GM18873 (cell line): ENCODE results near the gene TRIM47.

Experiments
- ATAC-seq: cut with Tn5 transposase; IDR thresholded peaks from one replicate; pipeline ENCODE4 v1.9.1; 2021; ENCODE audit warnings: mild to moderate bottlenecking, moderate library complexity, moderate number of reproducible peaks; ENCODE audit not compliant: unreplicated experiment, low FRiP score

The TRIM47 gene, protein sequence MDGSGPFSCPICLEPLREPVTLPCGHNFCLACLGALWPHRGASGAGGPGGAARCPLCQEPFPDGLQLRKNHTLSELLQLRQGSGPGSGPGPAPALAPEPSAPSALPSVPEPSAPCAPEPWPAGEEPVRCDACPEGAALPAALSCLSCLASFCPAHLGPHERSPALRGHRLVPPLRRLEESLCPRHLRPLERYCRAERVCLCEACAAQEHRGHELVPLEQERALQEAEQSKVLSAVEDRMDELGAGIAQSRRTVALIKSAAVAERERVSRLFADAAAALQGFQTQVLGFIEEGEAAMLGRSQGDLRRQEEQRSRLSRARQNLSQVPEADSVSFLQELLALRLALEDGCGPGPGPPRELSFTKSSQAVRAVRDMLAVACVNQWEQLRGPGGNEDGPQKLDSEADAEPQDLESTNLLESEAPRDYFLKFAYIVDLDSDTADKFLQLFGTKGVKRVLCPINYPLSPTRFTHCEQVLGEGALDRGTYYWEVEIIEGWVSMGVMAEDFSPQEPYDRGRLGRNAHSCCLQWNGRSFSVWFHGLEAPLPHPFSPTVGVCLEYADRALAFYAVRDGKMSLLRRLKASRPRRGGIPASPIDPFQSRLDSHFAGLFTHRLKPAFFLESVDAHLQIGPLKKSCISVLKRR

DNA sequence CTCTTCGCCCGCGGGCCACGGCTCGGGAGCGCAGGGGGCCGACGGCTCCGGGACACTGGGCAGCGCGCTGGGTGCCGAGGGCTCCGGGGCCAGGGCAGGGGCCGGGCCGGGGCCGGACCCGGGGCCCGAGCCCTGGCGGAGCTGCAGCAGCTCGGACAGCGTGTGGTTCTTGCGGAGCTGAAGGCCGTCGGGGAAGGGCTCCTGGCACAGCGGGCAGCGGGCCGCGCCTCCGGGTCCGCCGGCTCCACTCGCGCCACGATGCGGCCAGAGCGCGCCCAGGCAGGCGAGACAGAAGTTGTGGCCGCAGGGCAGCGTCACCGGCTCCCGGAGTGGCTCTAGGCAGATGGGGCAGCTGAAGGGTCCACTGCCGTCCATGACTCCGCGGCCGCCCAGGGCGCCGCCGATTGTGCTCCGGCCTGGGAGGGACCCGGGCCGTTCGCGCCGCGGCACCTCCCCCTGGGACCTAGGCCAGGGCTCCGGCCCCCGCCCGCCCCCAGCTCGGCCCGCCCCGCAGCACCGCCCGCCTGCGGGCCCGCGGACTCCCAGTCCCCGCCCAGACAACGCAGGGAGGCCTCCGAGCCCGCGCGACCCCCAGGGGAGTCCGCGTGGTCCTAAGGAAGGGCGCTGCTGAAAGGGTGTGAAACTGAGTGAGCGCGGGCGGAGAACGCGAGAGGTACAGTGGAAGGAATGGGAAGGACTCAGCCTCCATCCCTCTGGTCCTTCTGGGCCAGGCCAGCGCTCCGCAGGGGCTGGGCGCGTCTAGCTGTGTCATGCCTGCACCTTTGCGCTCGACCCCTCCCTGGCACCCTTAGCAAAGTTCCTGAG is at the start of gene TRIM47:
Gene TRIM47, minus strand, starts transcription at position 408 of the 825 bp plus-strand sequence. Its CDS starts 33 bp downstream, at position 375.
- no peak for ATAC-seq

DNA sequence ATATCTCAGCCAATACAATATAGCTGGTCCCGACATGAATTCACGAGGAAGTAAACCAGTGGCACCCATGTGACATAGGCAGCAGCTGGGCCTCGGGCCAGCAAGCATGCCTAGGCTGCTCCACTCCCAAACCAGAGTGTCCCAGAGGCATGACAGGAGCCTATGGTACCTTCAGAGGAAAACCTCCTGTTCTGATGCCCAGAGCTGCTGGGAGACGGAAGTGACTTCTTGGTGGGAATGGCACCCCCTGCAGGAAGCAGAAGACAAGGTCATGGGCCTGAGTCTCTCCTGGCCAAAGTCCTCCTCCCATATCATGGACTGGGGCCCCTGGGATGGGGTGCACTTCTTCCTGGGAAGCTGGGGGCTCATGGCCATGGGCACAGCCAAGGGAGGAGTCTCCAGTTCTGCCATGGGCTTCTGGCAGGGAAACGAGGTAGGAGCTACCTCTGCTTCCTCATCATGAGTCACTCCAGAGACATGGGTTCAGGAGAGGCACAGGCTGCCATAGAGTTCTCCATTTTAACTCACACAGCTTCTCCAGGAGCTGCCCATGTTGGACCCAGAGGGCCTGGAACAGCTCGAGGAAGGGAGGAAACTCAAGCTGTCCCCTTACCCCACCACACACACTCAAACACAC is 49.0 kb upstream of the TRIM47 start:
- ATAC-seq, result no peak

DNA sequence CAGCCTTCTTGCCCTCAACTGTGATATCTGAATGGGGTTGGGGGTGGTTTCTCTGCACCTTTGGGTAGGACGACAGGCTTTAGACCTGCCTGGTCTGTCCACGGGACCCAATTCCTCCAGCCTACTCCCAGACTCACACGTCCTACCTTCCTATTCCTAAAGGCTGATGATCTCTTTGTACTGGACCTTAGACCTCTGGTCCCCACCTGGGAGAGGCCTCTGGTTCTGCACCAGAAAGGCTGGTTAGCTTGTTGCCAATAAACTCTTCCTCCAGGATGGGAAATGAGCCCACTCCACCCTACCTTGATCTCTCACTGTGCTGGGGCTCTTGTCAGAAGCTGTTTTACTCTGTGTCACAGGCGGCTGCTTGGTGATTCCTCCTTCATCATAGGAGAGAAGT is 48.1 kb upstream of the TRIM47 start:
- ATAC-seq, result no peak

DNA sequence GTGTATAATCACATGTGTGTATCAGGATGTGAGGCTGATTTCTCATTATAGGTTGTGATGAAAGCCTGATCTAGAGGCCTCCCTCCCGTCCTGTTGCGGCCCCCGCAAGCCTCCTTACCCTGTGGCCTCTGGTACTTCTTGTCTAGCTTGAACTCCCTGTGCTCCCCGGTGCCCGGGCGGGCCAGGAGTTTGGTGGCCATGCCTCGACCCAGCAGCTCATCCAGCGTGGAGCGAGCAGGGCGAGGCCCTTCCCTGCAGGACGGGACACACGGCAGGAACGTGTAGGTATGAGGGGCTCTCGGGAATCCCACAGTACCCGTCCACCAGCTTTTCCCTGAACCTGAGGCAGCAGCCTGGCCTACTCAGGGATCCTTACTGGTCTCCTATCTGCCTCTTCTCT is 47.5 kb upstream of the TRIM47 start:
- ATAC-seq, result no peak

DNA sequence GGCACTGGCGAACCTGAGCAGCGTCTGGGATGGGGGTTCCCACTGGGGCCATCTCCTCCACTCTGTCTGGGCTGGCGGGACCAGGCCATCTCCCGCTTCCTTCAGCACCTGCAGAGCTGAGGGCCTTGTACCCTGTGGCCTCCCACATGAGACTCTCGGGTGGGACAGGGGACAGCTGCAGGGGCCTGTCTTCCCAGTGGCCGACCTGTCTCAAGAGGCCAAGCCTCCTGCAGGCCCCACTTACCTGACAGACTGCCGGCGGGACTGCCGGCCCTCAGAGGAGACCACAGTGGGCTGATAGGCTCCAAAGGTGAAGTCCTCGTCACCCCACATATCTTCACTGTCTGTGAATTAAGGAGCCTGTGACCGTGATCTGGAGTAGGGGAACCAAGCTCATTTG is 46.7 kb upstream of the TRIM47 start:
- ATAC-seq, result no peak

DNA sequence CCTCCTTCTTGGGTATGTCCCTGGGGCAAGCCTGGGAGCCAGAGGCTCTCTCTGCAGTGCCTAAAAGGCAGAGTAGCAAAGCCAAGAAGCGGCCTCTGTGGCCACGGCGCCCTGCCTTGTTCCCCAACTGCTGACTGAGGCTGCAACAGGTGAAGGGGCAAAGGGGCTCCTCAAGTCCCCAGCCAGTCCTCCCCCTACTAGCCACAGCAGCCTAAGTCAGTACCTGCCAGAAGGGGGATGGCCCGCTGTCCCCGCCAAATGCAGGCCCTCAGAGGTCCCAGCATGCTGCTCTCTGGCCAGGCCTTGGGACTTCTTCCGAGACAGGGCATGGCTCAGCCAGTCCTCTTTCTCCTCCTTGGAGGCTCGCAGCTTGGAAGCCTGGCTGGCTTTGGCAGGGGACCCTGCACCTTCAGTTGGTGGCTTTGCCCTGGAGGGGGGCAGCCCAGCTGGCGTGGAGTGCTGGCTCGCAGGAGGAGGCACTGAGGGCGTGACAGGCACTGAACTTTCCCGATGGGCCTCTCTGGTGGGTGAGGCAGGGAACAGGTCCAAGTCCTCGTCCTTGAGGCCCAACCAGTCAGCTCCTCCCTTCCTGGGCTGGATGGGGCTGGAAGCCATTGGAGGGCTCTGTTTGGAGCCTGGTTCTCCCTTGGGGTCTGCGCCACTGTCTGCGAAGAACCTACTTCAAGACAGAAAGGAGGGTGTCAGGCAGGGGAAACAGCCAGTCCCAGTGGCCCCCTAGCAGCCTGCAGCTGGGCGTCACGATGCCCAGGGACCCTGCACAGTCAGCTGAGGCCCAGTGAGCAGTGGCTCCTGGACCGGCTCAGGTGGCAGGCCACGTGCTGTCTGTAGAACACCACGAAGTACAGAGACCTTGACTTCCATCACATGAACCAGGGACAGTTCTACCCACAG is 44.8 kb upstream of the TRIM47 start:
- no peak for ATAC-seq

DNA sequence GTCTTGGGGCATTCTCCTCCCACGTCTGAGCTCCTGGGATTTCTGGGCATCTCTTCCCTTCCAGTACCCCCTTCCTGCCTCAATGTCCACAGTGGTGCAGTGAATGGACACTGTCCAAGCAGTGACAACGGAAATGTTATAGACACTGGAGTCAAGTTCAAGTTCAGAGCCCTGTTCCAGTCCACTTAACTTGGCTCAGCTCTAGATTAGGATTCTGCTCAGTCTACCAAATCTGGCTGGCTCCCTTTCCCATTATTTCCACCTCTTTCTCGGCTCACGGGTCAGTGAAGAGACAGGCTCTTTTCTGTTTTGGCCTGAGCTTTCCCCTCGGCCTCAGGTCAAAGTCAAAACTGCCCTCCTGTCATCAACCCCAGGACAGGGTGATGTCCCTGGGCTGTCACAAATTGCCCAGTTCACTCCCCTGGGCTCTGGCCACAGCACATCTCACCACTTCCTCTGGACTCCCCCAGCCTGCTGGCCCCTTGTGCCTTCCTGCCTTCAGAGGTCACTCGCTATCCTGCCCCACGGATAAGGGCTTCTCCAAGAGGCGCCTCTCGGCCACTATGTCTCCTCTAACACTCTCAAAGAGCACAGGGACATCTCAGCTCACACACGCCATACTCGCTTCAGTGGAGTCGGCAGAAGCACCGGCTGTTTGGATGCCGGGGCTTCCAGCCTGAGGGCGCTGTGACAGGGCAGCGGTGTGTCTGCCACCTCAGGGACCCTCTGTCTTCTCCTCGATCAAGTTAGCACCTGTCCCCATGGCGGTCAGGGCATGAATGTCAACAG is 44.0 kb upstream of the TRIM47 start:
- ATAC-seq, result no peak

DNA sequence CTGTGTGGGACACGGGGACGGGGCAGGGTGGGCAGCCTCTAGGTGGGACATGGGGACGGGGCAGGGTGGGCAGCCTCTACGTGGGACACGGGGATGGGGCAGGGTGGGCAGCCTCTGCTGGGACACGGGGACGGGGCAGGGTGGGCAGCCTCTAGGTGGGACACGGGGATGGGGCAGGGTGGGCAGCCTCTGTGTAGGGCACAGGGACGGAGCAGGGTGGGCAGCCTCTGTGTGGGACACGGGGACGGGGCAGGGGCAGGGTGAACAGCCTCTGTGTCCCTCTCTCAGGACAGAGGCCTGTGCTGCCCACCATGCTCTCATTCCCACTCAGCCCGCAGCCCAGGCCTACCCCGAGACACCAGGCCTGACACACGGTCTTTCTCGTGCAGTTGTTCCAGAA is 43.2 kb upstream of the TRIM47 start:
- ATAC-seq, result no peak

DNA sequence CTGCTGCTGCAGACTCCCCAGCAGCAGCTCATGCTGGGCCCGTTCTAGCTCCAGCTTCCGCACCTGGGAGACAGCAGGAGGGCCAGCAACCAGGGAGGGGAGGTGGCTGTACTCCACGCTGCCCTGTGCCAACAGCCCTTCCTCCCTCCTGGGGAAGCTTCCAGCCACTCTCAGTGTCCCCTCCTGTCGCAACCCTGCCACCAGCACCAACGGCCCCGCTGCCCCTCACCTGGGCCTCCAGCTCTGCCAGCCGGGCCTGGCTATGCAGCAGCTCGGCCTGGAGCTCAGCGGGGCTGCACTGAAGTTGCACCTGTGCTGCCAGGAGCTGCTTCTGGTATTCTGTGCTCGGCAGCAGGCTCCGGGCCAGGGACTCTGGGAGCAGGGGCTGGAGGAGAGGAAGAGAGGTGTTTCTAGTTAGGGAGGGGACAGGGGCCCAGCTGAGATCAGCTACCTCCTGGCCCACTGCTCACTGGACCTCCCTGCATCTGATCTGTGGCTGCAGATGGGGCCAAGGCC is 41.7 kb upstream of the TRIM47 start:
- no peak for ATAC-seq

DNA sequence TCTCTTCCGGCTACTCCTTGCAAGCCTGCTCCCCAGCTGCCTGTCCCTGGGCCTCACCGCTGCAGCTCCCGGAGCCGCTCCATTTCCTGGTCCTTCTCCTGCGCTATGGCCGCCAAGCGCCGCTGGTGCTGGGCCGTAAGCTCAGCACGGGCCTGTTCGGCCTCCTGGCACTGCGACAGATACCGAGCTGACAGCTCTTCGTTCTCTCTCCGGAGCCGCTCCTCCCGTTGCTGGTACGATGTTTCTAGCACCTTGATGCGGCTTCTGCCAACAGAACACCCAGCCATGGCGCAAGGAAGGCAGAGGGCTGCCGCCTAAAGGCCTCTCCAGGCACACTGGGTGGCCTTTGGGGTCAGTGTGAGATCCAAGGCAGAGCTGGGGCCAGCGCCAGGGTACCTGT is 41.2 kb upstream of the TRIM47 start:
- ATAC-seq, result no peak

DNA sequence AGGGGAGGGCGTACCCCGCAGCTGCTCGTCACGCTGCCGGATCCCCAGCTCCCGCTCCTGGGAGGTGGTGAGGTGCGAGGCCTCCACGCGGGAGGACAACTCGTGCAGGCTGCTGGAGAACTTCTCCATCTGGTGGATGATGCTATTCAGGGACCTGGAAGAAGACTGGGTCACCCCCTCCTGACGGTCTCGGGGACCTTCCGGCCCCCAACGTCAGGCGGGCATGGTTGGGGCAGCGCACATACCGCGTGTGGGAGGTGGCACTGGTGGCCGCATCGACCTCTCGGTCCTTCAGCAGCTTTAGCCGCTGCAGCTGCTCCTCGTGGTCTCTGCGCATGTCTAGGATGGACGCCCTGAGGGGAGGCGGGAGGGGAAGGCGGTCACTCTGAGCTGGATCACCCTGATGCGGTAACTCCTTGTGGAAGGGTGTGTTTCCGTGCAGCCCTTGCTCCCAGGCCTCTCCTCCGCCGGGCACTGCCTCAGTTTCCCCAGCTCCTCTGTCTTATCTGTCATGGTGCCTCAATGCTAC is 39.6 kb upstream of the TRIM47 start:
- ATAC-seq, result no peak

DNA sequence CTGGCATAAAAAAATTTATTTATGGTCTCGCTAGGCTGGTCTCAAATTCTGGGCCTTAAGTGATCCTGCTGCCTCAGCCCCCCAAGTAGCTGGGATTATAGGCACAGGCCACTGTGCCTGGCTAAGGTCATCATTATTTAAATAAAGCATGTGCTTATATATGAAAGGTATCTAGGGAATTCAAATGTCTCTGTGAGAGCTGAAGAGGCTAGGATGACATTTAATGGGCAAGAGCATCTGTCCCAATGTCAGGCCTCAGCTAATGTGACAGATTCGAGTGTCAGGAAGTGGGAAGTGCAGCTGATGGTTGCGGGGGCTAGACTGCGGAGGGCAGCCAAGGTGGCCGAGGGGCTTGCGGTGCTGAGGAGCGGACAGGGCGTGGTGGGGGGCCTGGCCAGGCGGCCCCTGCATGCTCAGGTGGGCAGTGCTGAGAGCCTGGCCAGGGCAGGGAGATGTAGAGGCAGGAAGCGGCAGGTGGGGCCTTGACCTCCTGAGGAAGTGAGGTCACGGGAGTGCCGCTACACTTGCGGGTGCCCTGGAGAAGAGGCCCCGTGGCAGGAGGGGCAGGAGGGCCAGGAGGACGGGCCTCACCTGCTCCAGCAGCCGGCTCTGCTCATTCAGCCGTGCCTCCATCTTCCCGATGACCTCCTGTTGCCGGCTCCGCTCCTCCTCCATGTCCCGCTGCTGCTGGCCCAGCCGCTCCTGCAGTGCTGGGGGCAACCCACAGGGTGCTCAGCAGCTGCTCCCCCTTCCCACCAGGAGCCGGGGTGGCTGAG is 38.9 kb upstream of the TRIM47 start:
- no peak for ATAC-seq

DNA sequence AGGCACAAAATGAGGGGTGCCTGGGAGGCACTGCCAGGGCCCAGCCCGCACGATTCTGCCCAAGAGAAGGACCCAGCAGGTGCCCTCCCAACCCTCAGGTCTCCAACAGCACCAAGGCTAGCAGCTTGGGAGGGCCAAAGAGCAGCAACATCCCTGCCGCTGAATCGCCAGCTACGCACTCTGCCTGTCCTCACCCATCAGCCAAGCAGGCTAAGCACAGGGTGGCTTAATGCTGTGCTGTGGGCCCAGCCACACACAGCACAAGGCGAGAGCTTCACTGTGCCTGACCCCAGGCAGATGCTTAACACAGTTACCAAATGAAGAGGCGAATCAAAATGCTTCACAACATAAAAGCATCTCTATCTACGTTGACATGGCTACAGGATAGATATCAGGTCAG is 36.9 kb upstream of the TRIM47 start:
- ATAC-seq, result no peak

DNA sequence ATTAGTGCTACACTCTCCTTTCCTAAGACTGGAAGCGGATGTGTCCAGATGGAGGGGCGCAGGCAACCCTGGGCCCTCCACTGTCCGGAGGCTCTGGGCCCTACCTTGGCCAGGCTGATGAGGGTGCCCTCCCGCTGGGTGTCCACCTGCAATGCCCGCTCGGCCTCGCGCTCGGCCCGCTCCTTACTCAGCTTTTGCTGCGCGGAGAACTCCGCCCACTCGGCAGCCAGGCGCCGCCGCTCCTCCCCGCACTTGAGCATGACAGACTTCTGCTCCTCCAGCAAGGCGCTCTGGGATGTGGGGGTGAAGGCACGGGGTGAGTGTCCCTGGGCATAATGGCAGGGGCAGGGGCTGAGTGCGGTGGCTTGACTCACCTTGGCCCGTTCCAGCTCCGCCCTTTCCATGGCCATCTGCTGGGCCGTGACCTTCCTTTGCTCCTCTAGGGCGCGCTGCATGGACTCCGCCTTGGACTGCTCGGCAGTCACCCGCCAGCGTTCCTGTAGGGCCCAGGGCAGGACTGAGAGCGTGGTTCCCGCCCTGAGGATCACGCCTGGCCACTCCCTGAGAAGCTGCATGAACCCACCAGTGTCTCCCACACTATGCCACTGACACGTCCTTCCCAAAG is 36.4 kb upstream of the TRIM47 start:
- no peak for ATAC-seq

DNA sequence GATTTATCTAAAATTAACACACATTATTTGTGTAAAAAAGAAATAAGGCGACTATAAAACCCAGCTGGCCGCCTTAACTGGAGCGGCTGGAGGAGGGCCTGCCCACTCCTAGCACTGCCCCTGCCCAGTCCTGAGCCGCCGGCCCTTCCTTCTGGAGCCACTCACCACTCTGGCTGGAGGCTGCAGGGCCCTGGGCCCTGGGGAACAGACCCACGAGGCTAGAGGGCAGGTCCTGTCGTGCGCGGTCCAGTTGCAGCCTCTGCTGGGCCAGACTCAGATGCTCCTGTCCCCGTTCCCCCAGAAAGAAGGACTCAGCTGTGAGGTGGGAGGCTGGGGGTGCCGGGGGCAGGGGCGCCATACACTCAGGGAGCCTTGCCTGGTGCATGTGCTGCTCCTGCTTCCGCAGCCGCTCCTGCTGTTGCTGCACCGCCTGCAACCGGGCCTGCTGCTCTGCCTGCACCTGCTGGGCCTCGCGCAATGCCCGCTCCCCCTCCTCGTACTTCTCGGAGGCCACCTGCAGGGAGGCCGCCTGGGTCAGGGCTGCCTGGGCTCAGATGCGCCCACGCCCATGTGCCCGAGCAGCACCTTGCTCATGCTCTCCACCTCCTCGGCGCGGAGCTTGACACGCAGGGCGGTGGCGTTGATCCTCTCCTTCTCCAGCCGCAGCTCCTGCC is 35.3 kb upstream of the TRIM47 start:
- no peak for ATAC-seq

DNA sequence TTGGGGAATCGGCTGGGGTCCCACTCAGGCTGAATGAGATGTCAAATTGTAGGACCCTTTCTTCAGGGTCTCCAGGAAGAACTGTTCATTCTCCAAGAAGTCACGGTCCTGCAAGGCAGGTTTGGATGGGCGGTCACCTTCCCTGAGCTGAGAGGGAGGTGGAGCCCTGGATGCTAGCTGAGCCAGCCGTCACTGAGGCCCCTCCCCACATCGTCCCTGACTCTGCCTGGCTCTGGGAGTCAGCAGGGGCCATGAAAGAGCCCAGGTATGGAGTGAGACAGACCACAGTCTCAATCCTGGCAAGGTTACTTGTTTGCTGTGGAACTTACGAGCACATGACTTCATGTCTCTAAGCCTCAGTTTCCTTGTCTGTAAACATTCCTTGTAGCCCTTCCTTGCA is 32.3 kb upstream of the TRIM47 start:
- no peak for ATAC-seq

DNA sequence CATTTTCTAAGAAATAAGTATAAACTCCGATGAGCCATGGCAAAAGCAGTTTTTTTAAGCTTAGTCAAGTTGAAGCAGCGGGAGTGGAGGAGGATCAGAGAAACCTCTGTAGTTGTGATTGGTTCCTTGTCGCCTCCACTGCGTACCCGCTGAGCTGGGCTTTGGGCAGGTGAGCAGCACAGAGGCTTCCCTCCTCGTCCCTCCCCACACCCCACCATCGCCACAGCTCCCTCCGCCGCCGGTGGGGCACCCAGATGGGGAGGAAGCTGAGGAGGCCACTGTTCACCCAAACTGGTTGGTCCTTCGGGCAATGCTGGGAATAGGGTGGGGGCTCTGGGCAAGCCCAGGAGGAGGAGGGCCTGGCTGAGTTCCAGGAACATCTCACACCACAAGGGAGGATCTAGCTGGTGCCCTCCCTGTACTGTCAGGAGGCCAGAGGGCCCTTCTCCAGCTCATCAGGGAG is 31.5 kb upstream of the TRIM47 start:
- ATAC-seq, result no peak
